Esophagus squamous epithelium (tissue), 5 donors: Measurements from ENCODE around the gene GNB5. TPM values are rescaled to one million over a fixed set of nuclear protein-coding genes. Genes with fewer than 3 reads are reported as not detected.
A peak's percentile ranks its signal among the peaks of the same experiment; 100 is the strongest.
"Not testable (repeated sequence)": the region's sequence is repeated elsewhere in the genome, so short reads cannot be mapped to it uniquely, and the experiment has no call there.

Experiments used
- DNase-seq: peaks from one replicate; lab custom pipeline; 2025; lab: John Stamatoyannopoulos, UW
- H3K27ac ChIP-seq, 4 donors: fragments of 200-600 bp; sonication (generic); one replicate each; pipeline ENCODE4 v1.5.1; 2016 to 2019; ENCODE audit warnings: mild to moderate bottlenecking in 1 of 4
- H3K27me3 ChIP-seq, 4 donors: fragments of 200-600 bp; sonication (generic); 1 replicate in 3 of 4; 2 replicates in 1 of 4; pipeline versions ENCODE4 v1.5.1 to v1.6.0; 2017 to 2021; ENCODE audit warnings: antibody characterized with exemption in 1 of 4
- H3K36me3 ChIP-seq, 3 donors: fragments of 200-600 bp; sonication (generic); one replicate each; pipeline ENCODE4 v1.5.1; 2016 to 2019
- H3K4me1 ChIP-seq, 3 donors: fragments of 200-600 bp; sonication (generic); one replicate each; pipeline ENCODE4 v1.5.1; 2017 to 2019
- H3K4me3 ChIP-seq, 4 donors: fragments of 200-600 bp; sonication (generic); 1 replicate in 3 of 4; 2 replicates in 1 of 4; pipeline ENCODE4 v1.5.1; 2016 to 2019; ENCODE audit warnings: mild to moderate bottlenecking in 2 of 4, moderate library complexity in 1 of 4
- H3K9me3 ChIP-seq, 3 donors: fragments of 200-600 bp; sonication (generic); one replicate each; pipeline ENCODE4 v1.5.1; 2016 to 2019
- POLR2A ChIP-seq, 4 donors: fragments of 450-650 bp; IDR thresholded peaks; one replicate each; pipeline ENCODE4 v1.6.1; 2017; ENCODE audit warnings: antibody characterized with exemption in 4 of 4, mild to moderate bottlenecking in 4 of 4, moderate library complexity in 3 of 4
- WGBS, 2 donors: methylation state at CpG; one replicate each; pipeline ENCODE4 v1.1.5; 2018; 5-methylcytosine and 5-hydroxymethylcytosine counted together
- intact Hi-C: fragments of 100-400 bp; cut with DNase I; formaldehyde crosslinking; loops from one replicate; pipeline ENCODE4 v1.15.0; 2022
- total RNA-seq, 4 donors: library from RNA; depleted of rRNA; stranded (reverse); fragments of >200 nt; gene quantifications; one replicate each; pipeline ENCODE4 v1.1.0, GENCODE V29; 2016
- TF ChIP-seq, protein P1 (sequence below), 6 experiments: fragments of 450-650 bp in 4 of 6; fragments of 200-600 bp in 2 of 6; sonication (generic) in 2 of 6; IDR thresholded peaks; one replicate each; pipeline ENCODE4 v1.5.1; 2016 to 2019; ENCODE audit warnings: antibody characterized with exemption in 6 of 6, mild to moderate bottlenecking in 4 of 6, moderate library complexity in 4 of 6
- donor health status: DM: yes; HTN: yes; CAD: no.

Gene GNB5
- total RNA-seq, 4 donors from 2014 or later, result 16.4 to 22.3 (median 19.9) TPM

DNA sequence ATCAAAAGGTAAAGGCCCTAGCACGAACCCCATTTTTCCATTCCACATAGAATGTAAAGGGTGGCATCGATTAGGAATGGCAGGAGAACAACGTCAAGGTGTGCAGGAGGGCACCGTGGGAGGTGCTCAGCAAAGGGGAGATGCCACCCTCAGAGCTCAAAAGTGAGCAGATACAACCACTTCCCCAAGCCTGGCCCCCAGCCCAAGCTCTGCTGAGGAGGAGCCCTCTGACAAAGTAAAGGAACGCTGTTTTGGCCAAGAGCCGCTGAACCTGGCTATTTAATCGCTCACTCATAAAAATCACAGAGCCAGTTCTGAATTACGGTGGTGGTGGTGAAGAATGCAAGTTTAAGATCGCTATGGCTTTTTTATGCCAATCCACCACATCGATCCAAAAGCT lies 12.4 kb downstream of the GNB5 start:
- Histone ChIP-seq H3K9me3 (no peaks in the 10 kb centered on the region), H3K27ac (peak overlapping the region; percentile 86 to 98 (median 95)), H3K4me3 (peak overlapping the region; percentile 62 to 95 (median 77)), H3K27me3 (no peaks in the 10 kb centered on the region), H3K36me3 (no peaks in the 10 kb centered on the region), H3K4me1 (peaks cover 0 to 24% (median 3%) of the 10 kb centered on the region in 3 donors)
- 15 to 18% methylated on average over 5 to 10 of the region's 10 CpGs for WGBS, 2 donors
- intact Hi-C loops, result no loop called here
- DNase-seq, result no peak
- TF ChIP-seq, protein P1, sequence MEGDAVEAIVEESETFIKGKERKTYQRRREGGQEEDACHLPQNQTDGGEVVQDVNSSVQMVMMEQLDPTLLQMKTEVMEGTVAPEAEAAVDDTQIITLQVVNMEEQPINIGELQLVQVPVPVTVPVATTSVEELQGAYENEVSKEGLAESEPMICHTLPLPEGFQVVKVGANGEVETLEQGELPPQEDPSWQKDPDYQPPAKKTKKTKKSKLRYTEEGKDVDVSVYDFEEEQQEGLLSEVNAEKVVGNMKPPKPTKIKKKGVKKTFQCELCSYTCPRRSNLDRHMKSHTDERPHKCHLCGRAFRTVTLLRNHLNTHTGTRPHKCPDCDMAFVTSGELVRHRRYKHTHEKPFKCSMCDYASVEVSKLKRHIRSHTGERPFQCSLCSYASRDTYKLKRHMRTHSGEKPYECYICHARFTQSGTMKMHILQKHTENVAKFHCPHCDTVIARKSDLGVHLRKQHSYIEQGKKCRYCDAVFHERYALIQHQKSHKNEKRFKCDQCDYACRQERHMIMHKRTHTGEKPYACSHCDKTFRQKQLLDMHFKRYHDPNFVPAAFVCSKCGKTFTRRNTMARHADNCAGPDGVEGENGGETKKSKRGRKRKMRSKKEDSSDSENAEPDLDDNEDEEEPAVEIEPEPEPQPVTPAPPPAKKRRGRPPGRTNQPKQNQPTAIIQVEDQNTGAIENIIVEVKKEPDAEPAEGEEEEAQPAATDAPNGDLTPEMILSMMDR (IDR thresholded peaks at IDR 0.05), result no peak
- TF ChIP-seq POLR2A (IDR thresholded peaks at IDR 0.05), result no peak

DNA sequence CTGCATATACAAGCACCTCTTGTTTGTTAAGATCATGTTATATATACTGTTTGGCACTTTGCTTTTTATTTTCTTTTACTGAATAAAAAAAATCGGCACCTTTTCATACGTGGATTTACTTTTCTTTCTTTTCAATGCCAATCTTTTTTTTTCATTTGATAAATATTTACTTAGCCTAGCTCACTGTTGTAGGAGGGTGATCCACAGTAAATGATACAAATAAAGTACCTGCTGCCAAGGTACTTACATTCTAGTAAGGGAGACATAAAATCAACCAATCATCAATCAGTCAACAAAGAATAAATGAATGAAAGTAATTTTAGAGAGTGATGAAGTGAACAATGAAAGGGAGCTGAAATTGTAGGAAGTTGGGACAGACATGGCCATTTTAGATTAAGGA lies 18.3 kb downstream of the GNB5 start:
- H3K36me3 ChIP-seq, result no peaks in the 10 kb centered on the region
- 46 to 60% methylated on average over 2 of the region's 2 CpGs for WGBS, 2 donors
- no peak overlapping the region for H3K4me3 ChIP-seq
- no peak overlapping the region for H3K27ac ChIP-seq
- TF ChIP-seq, protein P1 (IDR thresholded peaks at IDR 0.05), result no peak
- TF ChIP-seq POLR2A (IDR thresholded peaks at IDR 0.05), result no peak
- peaks cover 0 to 10% (median 0%) of the 10 kb centered on the region in 3 donors for H3K4me1 ChIP-seq
- intact Hi-C loops, result no loop called here
- no peaks in the 10 kb centered on the region for H3K27me3 ChIP-seq
- DNase-seq, result no peak
- H3K9me3 ChIP-seq, result no peaks in the 10 kb centered on the region

DNA sequence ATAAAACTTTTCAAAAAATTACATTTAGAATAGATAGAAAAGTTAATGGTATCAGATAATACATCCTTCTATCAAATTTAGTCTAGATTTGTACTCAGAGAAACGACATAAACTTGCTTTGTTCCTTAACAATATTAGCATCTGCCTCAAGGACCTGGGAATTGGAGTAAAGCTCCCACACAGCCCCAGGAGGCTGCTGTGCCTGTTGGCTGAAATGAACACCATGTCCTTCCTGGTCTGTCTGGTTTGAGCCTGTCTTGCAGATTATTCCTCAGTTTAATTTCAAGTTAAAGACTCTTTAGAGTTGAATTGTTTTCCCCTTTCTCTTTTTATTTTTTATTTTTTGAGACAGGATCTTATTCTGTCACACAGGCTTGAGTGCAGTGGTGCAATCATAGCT lies 19.4 kb downstream of the GNB5 start:
- Histone ChIP-seq H3K27me3 (no peaks in the 10 kb centered on the region), H3K9me3 (no peaks in the 10 kb centered on the region), H3K36me3 (no peaks in the 10 kb centered on the region), H3K4me3 (no peak overlapping the region), H3K4me1 (peaks cover 0 to 9% (median 0%) of the 10 kb centered on the region in 3 donors), H3K27ac (no peak overlapping the region)
- TF ChIP-seq, protein P1 (IDR thresholded peaks at IDR 0.05), result no peak
- TF ChIP-seq POLR2A (IDR thresholded peaks at IDR 0.05), result no peak
- no peak for DNase-seq
- intact Hi-C loops, result no loop called here
- 9 to 31% methylated on average over 1 of the region's 1 CpG for WGBS, 2 donors

DNA sequence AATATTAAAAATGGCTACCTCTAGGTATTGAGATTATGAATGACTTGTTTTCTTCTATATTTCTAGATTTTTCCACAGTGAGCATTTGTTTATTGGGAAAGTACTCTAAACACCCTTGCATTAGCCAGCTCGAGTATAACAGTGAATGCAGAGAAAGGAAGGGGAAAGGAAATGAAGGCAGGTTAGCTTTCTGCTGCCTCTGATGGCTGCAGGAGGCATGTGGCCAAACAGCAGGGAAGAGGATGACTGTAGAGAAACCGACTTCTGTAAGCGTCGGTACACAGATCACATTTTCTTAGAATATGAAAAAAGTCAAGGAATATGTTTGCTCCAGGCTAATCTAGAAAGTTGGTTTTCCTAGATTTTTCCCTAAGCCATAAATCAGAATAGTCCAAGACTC lies 19.8 kb downstream of the GNB5 start:
- no peak for DNase-seq
- H3K4me1 ChIP-seq, result peaks cover 0 to 9% (median 0%) of the 10 kb centered on the region in 3 donors
- TF ChIP-seq, protein P1 (IDR thresholded peaks at IDR 0.05), result no peak
- no peak for TF ChIP-seq POLR2A (IDR thresholded peaks at IDR 0.05)
- no peaks in the 10 kb centered on the region for H3K9me3 ChIP-seq
- intact Hi-C loops, result no loop called here
- H3K36me3 ChIP-seq, result no peaks in the 10 kb centered on the region
- 44 to 50% methylated on average over 4 of the region's 4 CpGs for WGBS, 2 donors
- H3K4me3 ChIP-seq, result no peak overlapping the region
- H3K27me3 ChIP-seq, result no peaks in the 10 kb centered on the region
- no peak overlapping the region for H3K27ac ChIP-seq

DNA sequence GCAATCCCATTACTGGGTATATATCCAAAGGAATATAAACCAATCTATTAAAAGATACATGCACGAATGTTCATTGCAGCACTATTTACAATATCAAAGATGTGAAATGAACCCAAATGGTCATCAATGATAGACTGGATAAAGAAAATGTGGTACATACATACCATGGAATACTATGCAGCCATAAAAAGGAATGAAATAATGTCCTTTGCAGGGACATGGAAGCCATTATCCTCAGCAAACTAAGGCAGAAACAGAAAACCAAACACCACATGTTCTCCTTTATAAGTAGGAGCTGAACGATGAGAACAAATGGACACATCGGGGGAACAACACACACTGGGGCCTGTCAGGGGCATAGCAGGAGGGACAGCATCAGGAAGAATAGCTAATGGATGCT lies 21.0 kb downstream of the GNB5 start:
- H3K27me3 ChIP-seq, intact Hi-C loops, H3K9me3 ChIP-seq, H3K4me1 ChIP-seq, DNase-seq, H3K27ac ChIP-seq, H3K4me3 ChIP-seq, H3K36me3 ChIP-seq: not testable (repeated sequence)
- WGBS, 2 donors, result 94% methylated on average over 3 of the region's 3 CpGs

DNA sequence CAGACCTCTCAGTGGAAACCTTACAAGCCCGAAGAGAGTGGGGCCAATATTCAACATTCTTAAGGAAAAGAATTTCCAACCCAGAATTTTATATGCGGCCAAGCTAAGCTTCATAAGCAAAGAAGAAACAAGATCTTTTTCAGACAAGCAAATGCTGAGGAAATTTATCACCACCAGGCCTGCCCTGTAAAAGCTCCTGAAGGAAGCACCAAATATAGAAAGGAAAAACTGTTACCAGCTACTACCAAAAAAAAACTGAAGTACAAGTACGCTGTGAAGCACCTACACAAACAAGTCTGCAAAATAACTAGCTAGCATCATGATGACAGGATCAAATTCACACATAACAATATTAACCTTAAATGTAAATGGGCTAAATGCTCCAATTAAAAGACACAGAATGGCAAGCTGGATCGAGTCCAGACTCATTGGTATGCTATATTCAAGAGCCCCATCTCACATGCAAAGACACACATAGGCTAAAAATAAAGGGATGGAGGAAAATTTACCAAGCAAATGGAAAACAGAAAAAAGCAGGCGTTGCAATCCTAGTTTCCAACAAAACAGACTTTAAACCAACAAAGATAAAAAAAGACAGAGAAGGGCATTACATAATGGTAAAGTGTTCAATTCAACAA lies 25.6 kb downstream of the GNB5 start:
- H3K27me3 ChIP-seq, H3K27ac ChIP-seq, H3K4me1 ChIP-seq, H3K4me3 ChIP-seq, H3K9me3 ChIP-seq, intact Hi-C loops, DNase-seq: not testable (repeated sequence)
- WGBS, 2 donors, result 87% methylated on average over 5 of the region's 5 CpGs
- H3K36me3 ChIP-seq, result peaks cover 0 to 12% (median 0%) of the 10 kb centered on the region in 3 donors
